Gastrocnemius medialis (tissue), 4 donors: ENCODE data around the gene BICD1.

Experiments used
- CTCF ChIP-seq, 5 experiments: fragments of 450-650 bp in 3 of 5; fragments of 200-600 bp in 2 of 5; sonication (generic) in 2 of 5; IDR thresholded peaks in 4 of 5; conservative IDR thresholded peaks in 1 of 5; 1 replicate in 4 of 5; 2 replicates in 1 of 5; pipeline ENCODE4 v1.5.1; 2016 to 2019; ENCODE audit warnings: antibody characterized with exemption in 5 of 5, mild to moderate bottlenecking in 3 of 5, moderate library complexity in 3 of 5
- POLR2A ChIP-seq, 2 donors: fragments of 450-650 bp; IDR thresholded peaks; one replicate each; pipeline ENCODE4 v1.6.1; 2017; ENCODE audit warnings: antibody characterized with exemption in 2 of 2, mild to moderate bottlenecking in 2 of 2, moderate library complexity in 2 of 2

GRCh38 chr12:32151552-32151951 lies 44.9 kb downstream of the BICD1 start:
- TF ChIP-seq CTCF (IDR thresholded peaks at IDR 0.05 in 4 of 5, conservative IDR thresholded peaks at IDR 0.05 in 1 of 5): no peak
- TF ChIP-seq POLR2A (IDR thresholded peaks at IDR 0.05): no peak
